AG09309 (cell line): Measurements from ENCODE around the gene CHD9NB.

Experiments used
- DNase-seq: peaks from one replicate; pipeline ENCODE4 v3.0.0-alpha.2; 2010; ENCODE audit warnings: low read depth
- H3K4me3 ChIP-seq: 2 replicates; pipeline ENCODE4 v1.5.1; 2011; ENCODE audit warnings: mild to moderate bottlenecking, low read depth, low read length, moderate library complexity; ENCODE audit not compliant: control insufficient read depth
- TF ChIP-seq, protein P1 (sequence below): IDR thresholded peaks from 2 replicates; pipeline ENCODE4 v1.5.1; 2011; ENCODE audit warnings: mild to moderate bottlenecking, low read depth, low read length, inconsistent platforms; ENCODE audit not compliant: insufficient read depth, control insufficient read depth; ENCODE audit errors: missing control alignments

The CHD9NB gene

DNA sequence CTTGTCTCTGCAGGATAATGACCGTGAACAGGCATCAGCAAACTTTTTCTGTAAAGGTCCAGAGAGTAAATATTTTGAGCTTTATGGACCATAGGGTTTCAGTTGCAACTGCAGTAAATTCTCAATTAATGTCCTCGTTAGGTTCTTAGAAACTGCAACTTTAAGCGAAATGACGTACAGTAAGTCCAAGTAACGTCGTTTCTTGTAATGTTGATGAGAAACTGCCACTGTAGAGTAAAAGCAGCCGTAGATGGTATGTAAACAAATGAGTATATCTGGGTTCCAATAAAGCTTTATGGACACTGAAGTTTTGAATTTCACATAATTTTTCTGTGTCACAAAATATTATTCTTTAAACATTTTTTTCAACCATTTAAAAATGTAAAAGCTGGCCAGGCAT lies 7.0 kb upstream of the CHD9NB start:
- no peak for DNase-seq
- TF ChIP-seq, protein P1, sequence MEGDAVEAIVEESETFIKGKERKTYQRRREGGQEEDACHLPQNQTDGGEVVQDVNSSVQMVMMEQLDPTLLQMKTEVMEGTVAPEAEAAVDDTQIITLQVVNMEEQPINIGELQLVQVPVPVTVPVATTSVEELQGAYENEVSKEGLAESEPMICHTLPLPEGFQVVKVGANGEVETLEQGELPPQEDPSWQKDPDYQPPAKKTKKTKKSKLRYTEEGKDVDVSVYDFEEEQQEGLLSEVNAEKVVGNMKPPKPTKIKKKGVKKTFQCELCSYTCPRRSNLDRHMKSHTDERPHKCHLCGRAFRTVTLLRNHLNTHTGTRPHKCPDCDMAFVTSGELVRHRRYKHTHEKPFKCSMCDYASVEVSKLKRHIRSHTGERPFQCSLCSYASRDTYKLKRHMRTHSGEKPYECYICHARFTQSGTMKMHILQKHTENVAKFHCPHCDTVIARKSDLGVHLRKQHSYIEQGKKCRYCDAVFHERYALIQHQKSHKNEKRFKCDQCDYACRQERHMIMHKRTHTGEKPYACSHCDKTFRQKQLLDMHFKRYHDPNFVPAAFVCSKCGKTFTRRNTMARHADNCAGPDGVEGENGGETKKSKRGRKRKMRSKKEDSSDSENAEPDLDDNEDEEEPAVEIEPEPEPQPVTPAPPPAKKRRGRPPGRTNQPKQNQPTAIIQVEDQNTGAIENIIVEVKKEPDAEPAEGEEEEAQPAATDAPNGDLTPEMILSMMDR: no peak
- no peak overlapping the region for H3K4me3 ChIP-seq

DNA sequence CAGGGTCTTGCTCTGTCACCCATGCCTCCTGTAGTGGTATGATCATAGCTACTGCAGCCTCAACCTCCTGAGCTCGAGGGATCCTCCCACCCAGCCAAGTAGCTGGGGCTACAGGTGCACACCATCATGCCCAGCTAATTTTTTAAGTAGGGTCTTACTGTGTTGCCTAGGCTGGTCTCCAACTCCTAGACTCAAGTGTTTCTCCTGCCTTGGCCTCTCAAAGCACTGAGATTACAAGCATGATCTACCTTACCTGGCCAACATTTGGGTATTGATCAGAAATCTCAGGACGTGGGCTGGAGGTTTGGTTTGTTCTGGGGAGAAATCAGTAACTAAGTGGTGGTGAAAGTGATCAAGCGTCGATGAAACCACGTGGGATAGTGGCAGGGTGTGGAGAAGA lies 6.2 kb upstream of the CHD9NB start:
- TF ChIP-seq, protein P1: no peak
- H3K4me3 ChIP-seq: no peak overlapping the region
- DNase-seq: no peak

DNA sequence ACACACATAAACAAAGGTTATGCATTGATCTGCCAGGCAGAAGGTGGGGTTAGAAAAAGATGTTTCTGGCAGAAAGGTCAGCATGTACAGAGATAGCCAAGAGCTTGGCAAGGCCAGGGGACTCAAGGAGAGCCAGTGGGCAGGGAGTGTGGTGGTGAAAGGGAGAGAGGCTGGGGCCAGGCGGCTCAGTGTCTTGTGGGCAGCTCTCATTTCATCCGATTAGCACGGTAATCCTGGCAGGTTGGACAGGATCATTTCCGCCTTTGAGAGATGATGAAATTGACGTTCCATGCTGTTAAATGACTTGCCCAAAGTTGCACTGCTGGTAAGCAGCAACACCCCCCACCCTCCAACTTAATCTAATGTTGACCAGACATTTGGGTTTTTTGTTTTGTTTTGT lies 5.7 kb upstream of the CHD9NB start:
- TF ChIP-seq, protein P1: no peak
- DNase-seq: no peak
- H3K4me3 ChIP-seq: no peak overlapping the region

DNA sequence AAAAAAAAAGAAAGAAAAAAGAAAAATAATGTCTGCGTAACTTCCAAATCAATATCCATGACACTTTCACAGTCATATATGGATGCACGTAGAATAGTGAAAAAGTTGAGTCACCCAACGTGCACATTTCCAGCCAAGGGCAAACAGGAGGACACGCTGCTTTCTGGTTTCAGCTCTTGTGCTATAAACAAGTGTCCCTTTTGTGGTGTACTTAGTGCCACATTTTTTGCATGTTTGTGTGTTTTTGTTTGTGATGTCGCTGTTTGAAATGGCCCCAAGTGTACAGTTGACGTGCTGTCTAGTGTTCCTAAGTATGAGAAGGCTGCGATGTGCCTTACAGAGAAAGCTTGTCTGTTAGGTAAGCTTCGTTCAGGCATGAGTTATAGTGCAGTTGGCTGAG lies 5.0 kb upstream of the CHD9NB start:
- TF ChIP-seq, protein P1: no peak
- no peak for DNase-seq
- no peak overlapping the region for H3K4me3 ChIP-seq

DNA sequence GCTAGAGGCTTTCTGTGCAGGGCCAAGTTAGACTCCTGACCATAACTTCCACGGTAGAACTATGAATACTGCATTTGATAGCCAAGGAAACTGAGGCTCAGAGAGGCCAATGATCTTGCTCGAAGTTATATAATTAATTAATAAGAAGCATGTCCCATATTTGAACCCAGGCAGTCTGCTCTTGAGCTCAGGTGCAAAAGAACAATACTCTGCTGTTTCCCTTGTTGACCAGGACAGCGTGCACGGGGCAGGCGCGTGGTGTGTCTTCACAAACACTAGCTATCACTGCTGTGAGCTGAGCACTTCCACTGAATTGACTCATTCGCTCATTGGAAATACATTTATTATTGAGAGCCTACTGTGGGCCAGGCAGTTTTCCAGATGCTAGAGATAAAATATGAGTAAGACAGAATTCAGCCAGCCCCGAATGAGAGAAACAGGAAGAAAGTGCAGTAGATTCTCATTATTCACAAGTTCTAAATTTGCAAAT lies 3.7 kb upstream of the CHD9NB start:
- no peak for DNase-seq
- H3K4me3 ChIP-seq: no peak overlapping the region
- TF ChIP-seq, protein P1: no peak

DNA sequence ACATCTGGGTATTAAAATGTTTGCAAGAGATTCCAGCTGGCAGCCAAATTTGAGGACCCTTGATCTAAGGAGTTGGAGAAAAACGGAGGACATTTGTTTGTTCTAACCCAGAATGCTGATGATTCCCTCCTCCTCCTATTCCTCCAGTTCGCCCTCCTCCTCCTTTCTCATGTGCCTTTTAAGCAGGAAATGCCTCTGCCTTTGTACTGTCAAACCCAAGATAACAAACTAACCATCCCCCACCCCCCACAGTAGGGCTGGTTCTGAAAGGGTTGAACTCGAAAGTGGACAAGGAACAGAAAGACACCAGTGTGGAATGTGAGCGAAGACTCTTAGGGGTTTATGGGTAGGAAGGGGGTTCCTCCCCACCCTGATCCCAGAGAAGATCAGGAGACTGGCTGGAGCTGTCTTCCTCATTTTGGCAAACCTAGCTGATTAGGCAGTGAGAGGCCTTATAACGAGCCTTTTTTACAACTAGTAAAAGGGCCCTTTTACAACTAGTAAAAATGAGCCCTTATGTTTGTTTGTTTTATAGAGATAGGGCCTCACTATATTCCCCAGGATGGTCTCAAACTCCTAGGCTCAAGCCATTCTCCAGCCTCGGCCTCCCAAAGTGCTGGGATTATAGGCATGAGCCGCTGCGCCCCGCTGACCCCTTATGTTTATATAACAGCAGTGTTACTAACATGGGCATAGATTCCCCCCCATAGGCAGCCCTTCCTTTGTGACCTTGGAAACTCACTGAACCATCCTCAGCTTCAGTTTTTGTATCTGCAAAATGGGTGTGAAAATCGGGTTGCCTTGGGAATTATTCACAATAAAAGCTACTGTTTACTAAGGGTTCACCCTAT lies 3.1 kb upstream of the CHD9NB start:
- TF ChIP-seq, protein P1: no peak
- peak overlapping the region; percentile 93 for H3K4me3 ChIP-seq
- DNase-seq: peak; percentile 20
